MM.1S (cell line): Measurements from ENCODE around the gene PPP6R2.

ENCODE experiments used
- CTCF ChIP-seq: fragments of 300-600 bp; sonication (generic); IDR thresholded peaks from 2 replicates; pipeline ENCODE4 v1.5.1; 2016; ENCODE audit warnings: antibody characterized with exemption, low read length, mixed read lengths
- EZH2 ChIP-seq: fragments of 300-600 bp; sonication (generic); optimal IDR thresholded peaks from 2 replicates; pipeline ENCODE3; 2017; ENCODE audit warnings: low read depth, mild to moderate bottlenecking, antibody characterized with exemption, low read length, mixed read lengths
- EZH2phosphoT487 ChIP-seq: fragments of 300-600 bp; sonication (generic); IDR thresholded peaks from 2 replicates; pipeline ENCODE4 v1.6.1; 2018; ENCODE audit warnings: antibody characterized with exemption, low read length

- TF ChIP-seq CTCF = no peak
- TF ChIP-seq EZH2 = no peak
- no peak for TF ChIP-seq EZH2phosphoT487
Measured at GRCh38 chr22:50315289-50316113, 27.6 kb upstream of the PPP6R2 start.
